ENCODE measurements around the gene CORO2A. TPM values are rescaled to one million over a fixed set of nuclear protein-coding genes. Genes with fewer than 3 reads are reported as not detected.

Gene CORO2A
- total and polyA plus RNA-seq, 7 donors, result 1.2 to 39.6 (median 1.8) TPM

GRCh38 chr9:98149422-98149821 lies 43.0 kb downstream of the CORO2A start:
- Histone ChIP-seq H3K36me3 (no peaks in the 10 kb centered on the region), H3K4me1 (no peaks in the 10 kb centered on the region), H3K27ac (no peak overlapping the region), H3K27me3 (no peaks in the 10 kb centered on the region), H3K4me3 (no peak overlapping the region), H3K9me3 (no peaks in the 10 kb centered on the region)
- WGBS, 2 donors, result 75 to 76% methylated on average over 3 of the region's 3 CpGs
- DNase-seq, result no peak
- TF ChIP-seq EP300 (IDR thresholded peaks at IDR 0.05) (no peak), POLR2A (IDR thresholded peaks at IDR 0.05) (no peak), CTCF (IDR thresholded peaks at IDR 0.05) (no peak), POLR2AphosphoS5 (IDR thresholded peaks at IDR 0.05) (no peak)
- intact Hi-C loops (cut with DNase I), result no loop called here

GRCh38 chr9:98148486-98148885 lies 44.0 kb downstream of the CORO2A start:
- Histone ChIP-seq H3K36me3 (no peaks in the 10 kb centered on the region), H3K9me3 (no peaks in the 10 kb centered on the region), H3K27ac (no peak overlapping the region), H3K27me3 (no peaks in the 10 kb centered on the region), H3K4me1 (no peaks in the 10 kb centered on the region), H3K4me3 (no peak overlapping the region)
- TF ChIP-seq POLR2A (IDR thresholded peaks at IDR 0.05) (no peak), CTCF (IDR thresholded peaks at IDR 0.05) (no peak), EP300 (IDR thresholded peaks at IDR 0.05) (no peak), POLR2AphosphoS5 (IDR thresholded peaks at IDR 0.05) (no peak)
- no peak for DNase-seq
- WGBS, 2 donors, result 91 to 92% methylated on average over 2 of the region's 2 CpGs
- intact Hi-C loops (cut with DNase I), result no loop called here

GRCh38 chr9:98147582-98147981 lies 44.9 kb downstream of the CORO2A start:
- no peaks in the 10 kb centered on the region for H3K27me3 ChIP-seq
- H3K36me3 ChIP-seq, result no peaks in the 10 kb centered on the region
- no peak overlapping the region for H3K27ac ChIP-seq
- TF ChIP-seq POLR2A (IDR thresholded peaks at IDR 0.05) (no peak), EP300 (IDR thresholded peaks at IDR 0.05) (no peak), POLR2AphosphoS5 (IDR thresholded peaks at IDR 0.05) (no peak), CTCF (IDR thresholded peaks at IDR 0.05) (no peak)
- H3K4me1 ChIP-seq, result no peaks in the 10 kb centered on the region
- no peaks in the 10 kb centered on the region for H3K9me3 ChIP-seq
- intact Hi-C loops (cut with DNase I), result no loop called here
- no peak overlapping the region for H3K4me3 ChIP-seq
- 91 to 92% methylated on average over 2 of the region's 2 CpGs for WGBS, 2 donors
- no peak for DNase-seq

- no peak for TF ChIP-seq EP300 (IDR thresholded peaks at IDR 0.05)
- no peak for DNase-seq
- Histone ChIP-seq H3K4me3 (no peak overlapping the region), H3K36me3 (no peaks in the 10 kb centered on the region), H3K27me3 (no peaks in the 10 kb centered on the region), H3K27ac (no peak overlapping the region), H3K4me1 (no peaks in the 10 kb centered on the region), H3K9me3 (no peaks in the 10 kb centered on the region)
- intact Hi-C loops (cut with DNase I), result no loop called here
- WGBS, 2 donors, result 17 to 60% methylated on average over 7 of the region's 7 CpGs
Measured at GRCh38 chr9:98146101-98146991, 46.1 kb downstream of the CORO2A start.

GRCh38 chr9:98144631-98145030 lies 47.8 kb downstream of the CORO2A start:
- H3K4me3 ChIP-seq, result no peak overlapping the region
- TF ChIP-seq CTCF (IDR thresholded peaks at IDR 0.05) (no peak), POLR2A (IDR thresholded peaks at IDR 0.05) (no peak), POLR2AphosphoS5 (IDR thresholded peaks at IDR 0.05) (no peak), EP300 (IDR thresholded peaks at IDR 0.05) (no peak)
- no peaks in the 10 kb centered on the region for H3K9me3 ChIP-seq

More at GRCh38 chr9:98144631-98145030, 47.8 kb downstream of the CORO2A start:
- Histone ChIP-seq H3K36me3 (no peaks in the 10 kb centered on the region), H3K27me3 (no peaks in the 10 kb centered on the region), H3K4me1 (no peaks in the 10 kb centered on the region), H3K27ac (no peak overlapping the region)
- WGBS, 2 donors, result 69 to 90% methylated on average over 3 of the region's 3 CpGs
- no peak for DNase-seq
- intact Hi-C loops (cut with DNase I), result no loop called here
